OCI-LY7 (cell line): ENCODE measurements around the gene CYB5A. TPM values are rescaled to one million over a fixed set of nuclear protein-coding genes. Genes with fewer than 3 reads are reported as not detected.

Source experiments
- BruUV-seq: library from RNA; stranded (reverse); fragments of 400-500 nt; replicated peaks from 2 replicates; lab custom pipeline; 2021; lab: Mats Ljungman, UMichigan
- CTCF ChIA-PET: fragments of 300-600 bp; sonication (Branson Sonifier 250); formaldehyde crosslinking; loops from one replicate; lab custom pipeline; 2022; ENCODE audit warnings: antibody characterized with exemption; ENCODE audit not compliant: unreplicated experiment; lab: Charles Lee
- POLR2A ChIA-PET: fragments of 300-600 bp; sonication (Branson Sonifier 250); formaldehyde crosslinking; loops from one replicate; lab custom pipeline; 2022; ENCODE audit warnings: antibody characterized with exemption; lab: Charles Lee
- DNase-seq: peaks from one replicate; pipeline ENCODE4 v3.0.0-alpha.2; 2015; ENCODE audit warnings: low spot score
- H2AFZ ChIP-seq: fragments of 200-600 bp; sonication (generic), shearing (Covaris generic); 2 replicates; pipeline ENCODE4 v1.6.1; 2014; ENCODE audit warnings: mild to moderate bottlenecking, antibody characterized with exemption, low read length, moderate library complexity
- H3K27ac ChIP-seq: fragments of 200-600 bp; sonication (generic); 2 replicates; pipeline ENCODE4 v1.5.1; 2014; ENCODE audit warnings: mixed run types, low read depth, mild to moderate bottlenecking, moderate library complexity, low read length, inconsistent platforms; ENCODE audit not compliant: poor library complexity, severe bottlenecking
- H3K36me3 ChIP-seq: fragments of 200-600 bp; sonication (generic); 2 replicates; pipeline ENCODE4 v1.6.1; 2014; ENCODE audit warnings: mild to moderate bottlenecking, antibody characterized with exemption, low read length, moderate library complexity, mixed read lengths; ENCODE audit not compliant: insufficient read depth
- H3K4me1 ChIP-seq: fragments of 200-600 bp; sonication (generic); 2 replicates; pipeline ENCODE4 v1.5.1; 2014; ENCODE audit warnings: mild to moderate bottlenecking, low read length; ENCODE audit not compliant: insufficient read depth, poor library complexity, severe bottlenecking
- H3K4me2 ChIP-seq: fragments of 200-600 bp; sonication (generic); 2 replicates; pipeline ENCODE4 v1.6.1; 2014; ENCODE audit warnings: mild to moderate bottlenecking, low read length
- H3K4me3 ChIP-seq: fragments of 200-600 bp; sonication (generic); 2 replicates; pipeline ENCODE4 v1.5.1; 2014; ENCODE audit warnings: mild to moderate bottlenecking, low read depth, low read length; ENCODE audit not compliant: poor library complexity, severe bottlenecking
- H3K79me2 ChIP-seq: fragments of 200-600 bp; sonication (generic); 2 replicates; pipeline ENCODE4 v1.6.1; 2016; ENCODE audit warnings: low read depth, mild to moderate bottlenecking, low read length, moderate library complexity, mixed read lengths; ENCODE audit not compliant: insufficient read depth
- H3K9me2 ChIP-seq: fragments of 200-600 bp; sonication (generic); 2 replicates; pipeline ENCODE4 v1.6.1; 2016; ENCODE audit warnings: mild to moderate bottlenecking, low read length, mixed read lengths; ENCODE audit not compliant: insufficient read depth
- H3K9me3 ChIP-seq: fragments of 200-600 bp; sonication (generic); 2 replicates; pipeline ENCODE4 v1.6.1; 2014; ENCODE audit warnings: mild to moderate bottlenecking, mixed run types, low read length, mixed read lengths
- H4K20me1 ChIP-seq: fragments of 200-600 bp; sonication (generic); 2 replicates; pipeline ENCODE4 v1.6.1; 2014; ENCODE audit warnings: mild to moderate bottlenecking, antibody characterized with exemption, low read length, moderate library complexity, mixed read lengths; ENCODE audit not compliant: insufficient read depth
- EZH2phosphoT487 ChIP-seq: fragments of 200-600 bp; sonication (generic); IDR thresholded peaks from 2 replicates; pipeline ENCODE4 v1.6.1; 2018; ENCODE audit warnings: low read depth, borderline replicate concordance, mild to moderate bottlenecking, mixed run types, antibody characterized with exemption, low read length, moderate library complexity, mixed read lengths
- intact Hi-C: fragments of 100-400 bp; cut with micrococcal nuclease; formaldehyde crosslinking; loops from one replicate; pipeline ENCODE4 v1.10.0; 2022; ENCODE audit not compliant: unreplicated experiment
- total RNA-seq, 2 experiments: library from RNA; depleted of rRNA in 1 of 2; stranded (reverse); fragments of >200 nt in 1 of 2; shearing (Covaris generic) in 1 of 2; gene quantifications; 2 replicates each; pipeline ENCODE4 v1.2.3, GENCODE V29; 2014 to 2022
- TF ChIP-seq, protein P1 (sequence below): fragments of 200-600 bp; sonication (generic); conservative IDR thresholded peaks from 2 replicates; pipeline ENCODE4 v1.5.1; 2014; ENCODE audit warnings: mild to moderate bottlenecking, antibody characterized with exemption, low read length, moderate library complexity, mixed read lengths

CYB5A gene
- total RNA-seq, 2 experiments from 2014 or later: not detected

- no TSS peak for BruUV-seq
- intact Hi-C loops: no loop called here
- no peak for TF ChIP-seq EZH2phosphoT487
- TF ChIP-seq, protein P1, sequence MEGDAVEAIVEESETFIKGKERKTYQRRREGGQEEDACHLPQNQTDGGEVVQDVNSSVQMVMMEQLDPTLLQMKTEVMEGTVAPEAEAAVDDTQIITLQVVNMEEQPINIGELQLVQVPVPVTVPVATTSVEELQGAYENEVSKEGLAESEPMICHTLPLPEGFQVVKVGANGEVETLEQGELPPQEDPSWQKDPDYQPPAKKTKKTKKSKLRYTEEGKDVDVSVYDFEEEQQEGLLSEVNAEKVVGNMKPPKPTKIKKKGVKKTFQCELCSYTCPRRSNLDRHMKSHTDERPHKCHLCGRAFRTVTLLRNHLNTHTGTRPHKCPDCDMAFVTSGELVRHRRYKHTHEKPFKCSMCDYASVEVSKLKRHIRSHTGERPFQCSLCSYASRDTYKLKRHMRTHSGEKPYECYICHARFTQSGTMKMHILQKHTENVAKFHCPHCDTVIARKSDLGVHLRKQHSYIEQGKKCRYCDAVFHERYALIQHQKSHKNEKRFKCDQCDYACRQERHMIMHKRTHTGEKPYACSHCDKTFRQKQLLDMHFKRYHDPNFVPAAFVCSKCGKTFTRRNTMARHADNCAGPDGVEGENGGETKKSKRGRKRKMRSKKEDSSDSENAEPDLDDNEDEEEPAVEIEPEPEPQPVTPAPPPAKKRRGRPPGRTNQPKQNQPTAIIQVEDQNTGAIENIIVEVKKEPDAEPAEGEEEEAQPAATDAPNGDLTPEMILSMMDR: no peak
- Histone ChIP-seq H3K27ac (no peak overlapping the region), H3K9me3 (no peaks in the 10 kb centered on the region), H2AFZ (no peak overlapping the region), H3K4me3 (no peak overlapping the region), H4K20me1 (no peaks in the 10 kb centered on the region), H3K36me3 (no peaks in the 10 kb centered on the region), H3K79me2 (no peaks in the 10 kb centered on the region), H3K4me1 (no peaks in the 10 kb centered on the region), H3K4me2 (no peak overlapping the region), H3K9me2 (no peaks in the 10 kb centered on the region)
- POLR2A ChIA-PET: interaction anchor here (0.6 kb wide), 1 partner anchor 345 kb away, joined by 3 read pairs; no protein-coding TSS in a partner anchor
- CTCF ChIA-PET: no interaction called here
- DNase-seq: no peak
These were observed 49.8 kb downstream of the CYB5A start for GRCh38 chr18:74241970-74242369.

GRCh38 chr18:74241426-74241825, 50.3 kb downstream of the CYB5A start:
- Histone ChIP-seq H3K4me3 (no peak overlapping the region), H2AFZ (no peak overlapping the region), H3K79me2 (no peaks in the 10 kb centered on the region), H3K9me2 (no peaks in the 10 kb centered on the region), H4K20me1 (no peaks in the 10 kb centered on the region), H3K9me3 (no peaks in the 10 kb centered on the region), H3K4me1 (no peaks in the 10 kb centered on the region), H3K27ac (no peak overlapping the region), H3K36me3 (no peaks in the 10 kb centered on the region), H3K4me2 (no peak overlapping the region)
- TF ChIP-seq, protein P1: no peak
- TF ChIP-seq EZH2phosphoT487: no peak
- intact Hi-C loops: no loop called here
- no TSS peak for BruUV-seq
- CTCF ChIA-PET: no interaction called here
- POLR2A ChIA-PET: interaction anchor here (0.6 kb wide), 1 partner anchor 345 kb away, joined by 3 read pairs; no protein-coding TSS in a partner anchor
- DNase-seq: no peak

DNA sequence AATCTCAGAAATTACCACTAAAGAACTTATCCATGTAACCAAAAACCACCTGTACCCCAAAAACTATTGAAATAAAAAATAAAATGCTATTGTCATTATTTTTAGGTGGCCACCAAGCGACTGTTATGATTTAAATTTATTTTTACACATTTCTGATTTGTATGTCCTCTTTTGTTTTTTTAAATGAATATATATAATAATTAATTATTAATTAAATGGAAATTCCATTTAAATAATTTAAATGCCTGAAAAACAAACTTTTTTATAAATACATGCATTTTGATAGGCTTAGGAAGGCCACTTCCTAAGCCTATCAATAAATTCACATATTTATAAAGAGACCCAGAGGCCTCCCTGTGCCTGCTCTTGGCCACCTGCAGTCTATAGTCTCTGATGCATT, 52.2 kb downstream of the CYB5A start:
- CTCF ChIA-PET: no interaction called here
- Histone ChIP-seq H3K4me3 (no peak overlapping the region), H2AFZ (no peak overlapping the region), H3K4me1 (no peaks in the 10 kb centered on the region), H3K36me3 (no peaks in the 10 kb centered on the region), H3K79me2 (no peaks in the 10 kb centered on the region), H3K9me2 (no peaks in the 10 kb centered on the region), H4K20me1 (no peaks in the 10 kb centered on the region), H3K27ac (no peak overlapping the region), H3K4me2 (no peak overlapping the region), H3K9me3 (no peaks in the 10 kb centered on the region)
- intact Hi-C loops: no loop called here
- no TSS peak for BruUV-seq
- TF ChIP-seq, protein P1: no peak
- no peak for TF ChIP-seq EZH2phosphoT487
- POLR2A ChIA-PET: no interaction called here
- no peak for DNase-seq
